Hepatocyte (in vitro differentiated cells): ENCODE measurements around the gene BCAR1. TPM values are rescaled to one million over a fixed set of nuclear protein-coding genes. Genes with fewer than 3 reads are reported as not detected.
"Not testable (repeated sequence)": the region's sequence is repeated elsewhere in the genome, so short reads cannot be mapped to it uniquely, and the experiment has no call there.

Experiments
- DNase-seq: peaks from one replicate; pipeline ENCODE4 v3.0.0-alpha.2; 2016; ENCODE audit warnings: low spot score
- H2AFZ ChIP-seq: fragments of 200-600 bp; sonication (generic); 2 replicates; pipeline ENCODE4 v1.6.0; 2016; ENCODE audit warnings: antibody characterized with exemption, mild to moderate bottlenecking
- H3K27ac ChIP-seq: fragments of 200-600 bp; sonication (generic); 2 replicates; pipeline ENCODE4 v1.5.1; 2016; ENCODE audit warnings: mild to moderate bottlenecking
- H3K27me3 ChIP-seq: fragments of 200-600 bp; sonication (generic); 2 replicates; pipeline ENCODE4 v1.6.1; 2016
- H3K36me3 ChIP-seq: fragments of 200-600 bp; sonication (generic); replicated peaks from 2 replicates; pipeline ENCODE4 v1.5.1; 2016; ENCODE audit warnings: low read depth; ENCODE audit not compliant: insufficient read depth
- H3K4me1 ChIP-seq: fragments of 200-600 bp; sonication (generic); 2 replicates; pipeline ENCODE4 v1.5.1; 2016; ENCODE audit warnings: mild to moderate bottlenecking, moderate library complexity; ENCODE audit not compliant: insufficient read depth
- H3K4me2 ChIP-seq: fragments of 200-600 bp; sonication (generic); 2 replicates; pipeline ENCODE4 v1.6.0; 2016
- H3K4me3 ChIP-seq: fragments of 200-600 bp; sonication (generic); 2 replicates; pipeline ENCODE4 v1.5.1; 2016; ENCODE audit warnings: mild to moderate bottlenecking
- H3K79me2 ChIP-seq: fragments of 200-600 bp; sonication (generic); 2 replicates; pipeline ENCODE4 v1.6.0; 2017; ENCODE audit warnings: mild to moderate bottlenecking
- H3K9me2 ChIP-seq: fragments of 200-600 bp; sonication (generic); replicated peaks from 2 replicates; pipeline ENCODE4 v1.6.0; 2017; ENCODE audit warnings: mild to moderate bottlenecking; ENCODE audit not compliant: insufficient read depth
- H3K9me3 ChIP-seq: fragments of 200-600 bp; sonication (generic); 2 replicates; pipeline ENCODE4 v1.5.1; 2016; ENCODE audit warnings: low read depth, mild to moderate bottlenecking
- H4K20me1 ChIP-seq: fragments of 200-600 bp; sonication (generic); 2 replicates; pipeline ENCODE4 v1.6.0; 2016; ENCODE audit warnings: mild to moderate bottlenecking; ENCODE audit not compliant: insufficient read depth, poor library complexity, severe bottlenecking
- EZH2 ChIP-seq: fragments of 200-600 bp; sonication (generic); IDR thresholded peaks from 2 replicates; pipeline ENCODE4 v1.6.1; 2016; ENCODE audit warnings: antibody characterized with exemption, mild to moderate bottlenecking, borderline replicate concordance
- EZH2phosphoT487 ChIP-seq: fragments of 200-600 bp; sonication (generic); IDR thresholded peaks from one replicate; pipeline ENCODE4 v1.6.1; 2018; ENCODE audit warnings: antibody characterized with exemption, mild to moderate bottlenecking, low read depth, moderate library complexity; ENCODE audit not compliant: unreplicated experiment, severe bottlenecking
- WGBS: methylation state at CpG from one replicate; pipeline ENCODE4 v1.1.6; 2016; ENCODE audit warnings: low lambda C conversion rate; ENCODE audit errors: missing lambda C conversion rate; 5-methylcytosine and 5-hydroxymethylcytosine counted together
- polyA plus RNA-seq: library from polyadenylated mRNA; unstranded; fragments of >200 nt; fragmentation: Nextera tagmentation; extraction: Ambion mirVana; gene quantifications from 2 replicates; pipeline ENCODE4 v1.2.1, GENCODE V29; 2016
- total RNA-seq: library from RNA; depleted of rRNA; stranded (reverse); fragments of >200 nt; gene quantifications from 2 replicates; pipeline ENCODE4 v1.2.3, GENCODE V29; 2014
- TF ChIP-seq, protein P1 (sequence below): fragments of 200-600 bp; sonication (generic); IDR thresholded peaks from 2 replicates; pipeline ENCODE4 v1.5.1; 2016; ENCODE audit warnings: antibody characterized with exemption, mild to moderate bottlenecking; ENCODE audit not compliant: poor library complexity

The BCAR1 gene
- total and polyA plus RNA-seq, 2 experiments from 2014 or later, result 77.3 to 112 TPM

DNA sequence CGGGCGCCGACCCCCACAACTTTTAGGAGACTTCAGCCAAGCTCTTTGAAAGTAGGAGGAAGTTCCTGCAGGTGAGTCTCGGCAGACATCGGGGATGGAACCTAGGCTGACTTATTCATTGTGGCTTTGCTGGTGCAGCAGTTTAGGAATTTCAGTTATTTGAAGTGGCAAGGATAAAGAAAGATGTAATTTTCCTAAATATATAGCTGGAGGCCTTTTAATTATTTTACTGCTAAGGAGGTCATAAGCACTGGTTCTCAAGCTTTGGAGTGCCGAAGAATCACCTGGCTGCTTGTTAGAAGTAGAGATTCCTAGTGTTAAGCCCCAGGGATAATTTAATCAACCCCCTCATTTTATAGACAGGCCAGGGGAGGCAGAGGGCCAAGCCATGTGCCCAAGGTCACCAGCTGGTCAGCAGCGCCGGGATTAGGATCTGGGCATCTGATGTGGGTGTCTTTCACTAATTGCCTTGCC is 28.9 kb upstream of the BCAR1 start:
- Histone ChIP-seq H3K9me2 (no peaks in the 10 kb centered on the region), H3K9me3 (no peaks in the 10 kb centered on the region), H3K36me3 (no peaks in the 10 kb centered on the region), H3K27me3 (no peaks in the 10 kb centered on the region), H3K4me3 (no peak overlapping the region), H3K4me1 (no peaks in the 10 kb centered on the region), H3K27ac (no peak overlapping the region), H4K20me1 (no peaks in the 10 kb centered on the region), H2AFZ (no peak overlapping the region), H3K4me2 (no peak overlapping the region), H3K79me2 (no peaks in the 10 kb centered on the region)
- 91% methylated on average over 8 of the region's 8 CpGs for WGBS
- DNase-seq, result no peak
- TF ChIP-seq EZH2 (no peak), EZH2phosphoT487 (no peak)
- TF ChIP-seq, protein P1, sequence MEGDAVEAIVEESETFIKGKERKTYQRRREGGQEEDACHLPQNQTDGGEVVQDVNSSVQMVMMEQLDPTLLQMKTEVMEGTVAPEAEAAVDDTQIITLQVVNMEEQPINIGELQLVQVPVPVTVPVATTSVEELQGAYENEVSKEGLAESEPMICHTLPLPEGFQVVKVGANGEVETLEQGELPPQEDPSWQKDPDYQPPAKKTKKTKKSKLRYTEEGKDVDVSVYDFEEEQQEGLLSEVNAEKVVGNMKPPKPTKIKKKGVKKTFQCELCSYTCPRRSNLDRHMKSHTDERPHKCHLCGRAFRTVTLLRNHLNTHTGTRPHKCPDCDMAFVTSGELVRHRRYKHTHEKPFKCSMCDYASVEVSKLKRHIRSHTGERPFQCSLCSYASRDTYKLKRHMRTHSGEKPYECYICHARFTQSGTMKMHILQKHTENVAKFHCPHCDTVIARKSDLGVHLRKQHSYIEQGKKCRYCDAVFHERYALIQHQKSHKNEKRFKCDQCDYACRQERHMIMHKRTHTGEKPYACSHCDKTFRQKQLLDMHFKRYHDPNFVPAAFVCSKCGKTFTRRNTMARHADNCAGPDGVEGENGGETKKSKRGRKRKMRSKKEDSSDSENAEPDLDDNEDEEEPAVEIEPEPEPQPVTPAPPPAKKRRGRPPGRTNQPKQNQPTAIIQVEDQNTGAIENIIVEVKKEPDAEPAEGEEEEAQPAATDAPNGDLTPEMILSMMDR, result no peak

DNA sequence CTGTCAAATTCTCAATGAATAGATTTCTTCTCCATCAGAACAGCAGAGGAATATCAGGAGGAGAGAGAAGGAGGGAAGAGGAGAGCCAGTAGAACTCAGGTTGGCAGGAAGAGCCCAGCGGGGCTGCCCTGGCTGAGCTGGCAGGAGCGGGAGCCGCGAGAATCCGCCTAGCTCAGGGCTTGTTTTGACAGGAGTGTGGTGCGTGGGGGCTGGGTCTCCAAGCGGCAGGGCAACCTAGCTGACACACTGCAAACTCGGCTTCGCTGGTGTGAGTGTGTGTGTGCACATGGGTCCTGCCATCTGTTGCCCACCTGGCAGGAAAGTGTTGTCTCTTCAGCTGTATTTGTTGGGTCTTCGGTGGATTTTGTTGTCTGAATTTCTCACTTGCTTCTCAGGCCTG is 27.9 kb upstream of the BCAR1 start:
- Histone ChIP-seq H2AFZ (no peak overlapping the region), H3K27me3 (no peaks in the 10 kb centered on the region), H3K9me2 (no peaks in the 10 kb centered on the region), H3K79me2 (no peaks in the 10 kb centered on the region), H3K4me2 (no peak overlapping the region), H3K4me3 (no peak overlapping the region), H3K9me3 (no peaks in the 10 kb centered on the region), H3K27ac (no peak overlapping the region), H3K4me1 (no peaks in the 10 kb centered on the region), H3K36me3 (no peaks in the 10 kb centered on the region), H4K20me1 (no peaks in the 10 kb centered on the region)
- WGBS, result 42% methylated on average over 10 of the region's 10 CpGs
- TF ChIP-seq, protein P1, result no peak
- TF ChIP-seq EZH2 (no peak), EZH2phosphoT487 (no peak)
- DNase-seq, result no peak

DNA sequence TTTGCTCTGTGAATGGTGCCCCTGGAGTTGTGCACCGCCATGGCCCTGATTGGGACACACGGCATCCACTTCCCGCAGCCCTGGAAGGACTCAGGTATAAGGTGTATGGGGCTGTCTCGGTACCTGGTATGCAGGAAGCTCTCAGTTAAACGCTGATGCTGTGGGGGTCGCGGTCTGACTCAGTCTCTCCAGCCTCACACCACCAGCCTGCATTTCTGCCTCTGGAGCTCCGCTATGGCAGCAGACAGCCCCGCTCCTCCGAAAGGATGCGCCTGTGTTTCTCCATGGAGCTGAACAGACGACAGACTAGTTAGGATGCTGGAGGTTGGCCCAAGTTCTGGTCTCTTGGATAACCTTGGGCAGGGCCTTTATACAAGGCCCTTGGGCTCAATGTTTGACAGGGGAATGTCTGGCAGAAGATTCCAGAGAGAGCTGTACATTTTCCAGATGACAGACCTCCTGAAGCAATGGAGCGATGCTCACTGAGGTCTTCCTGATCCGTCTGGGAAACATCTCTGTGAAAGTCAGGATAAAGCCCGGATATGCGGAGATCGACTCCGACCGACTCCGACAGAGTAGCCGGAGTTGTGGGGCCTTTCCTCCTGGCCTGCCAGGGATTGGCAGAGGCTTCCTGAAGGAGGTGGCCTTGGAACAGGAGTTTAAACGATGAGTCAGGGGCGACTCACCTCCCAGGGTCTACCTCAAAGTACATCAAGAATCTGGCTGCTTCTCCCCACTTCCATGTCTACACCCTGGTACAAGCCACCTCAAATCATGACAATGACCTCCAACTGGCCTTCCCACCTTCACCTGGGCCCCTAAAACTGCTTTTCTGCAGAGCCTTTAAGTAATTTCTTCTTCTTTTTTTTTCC is 21.9 kb upstream of the BCAR1 start:
- H3K4me1 ChIP-seq, result peaks cover under 1% of the 10 kb centered on the region
- no peak overlapping the region for H3K4me2 ChIP-seq
- H3K27ac ChIP-seq, result peak overlapping the region; percentile 31
- H3K36me3 ChIP-seq, result no peaks in the 10 kb centered on the region
- peak; percentile 40 for DNase-seq
- H3K4me3 ChIP-seq, result no peak overlapping the region
- no peaks in the 10 kb centered on the region for H3K9me2 ChIP-seq
- no peak for TF ChIP-seq EZH2phosphoT487
- TF ChIP-seq EZH2, result no peak
- TF ChIP-seq, protein P1, result no peak
- H4K20me1 ChIP-seq, result no peaks in the 10 kb centered on the region
- H3K79me2 ChIP-seq, result no peaks in the 10 kb centered on the region
- no peaks in the 10 kb centered on the region for H3K27me3 ChIP-seq
- WGBS, result 70% methylated on average over 23 of the region's 23 CpGs
- no peak overlapping the region for H2AFZ ChIP-seq
- H3K9me3 ChIP-seq, result no peaks in the 10 kb centered on the region

DNA sequence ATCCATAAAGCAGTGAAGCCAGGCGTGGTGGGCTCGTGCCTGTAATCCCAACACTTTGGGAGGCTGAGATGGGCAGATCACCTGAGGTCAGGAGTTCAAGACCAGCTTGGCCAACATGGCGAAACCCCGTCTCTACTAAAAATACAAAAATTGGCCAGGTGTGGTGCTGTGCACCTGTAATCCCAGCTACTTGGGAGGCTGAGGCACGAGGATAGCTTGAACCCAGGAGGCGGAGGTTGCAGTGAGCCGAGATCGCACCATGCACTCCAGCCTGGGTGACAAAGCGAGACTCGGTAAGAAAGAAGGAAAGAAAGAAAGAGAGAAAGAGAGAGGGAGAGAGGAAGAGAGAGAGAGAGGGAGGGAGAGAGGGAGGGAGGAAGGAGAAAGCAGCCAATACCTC is 21.2 kb upstream of the BCAR1 start:
- H4K20me1 ChIP-seq, DNase-seq, H3K79me2 ChIP-seq, H3K4me3 ChIP-seq, H3K27ac ChIP-seq, H2AFZ ChIP-seq, H3K4me2 ChIP-seq, H3K4me1 ChIP-seq, H3K36me3 ChIP-seq, H3K9me3 ChIP-seq, H3K9me2 ChIP-seq, H3K27me3 ChIP-seq: not testable (repeated sequence)
- WGBS, result 96% methylated on average over 10 of the region's 10 CpGs
